HCT116 (cell line): Measurements from ENCODE around the gene KRT15. TPM values are rescaled to one million over a fixed set of nuclear protein-coding genes. Genes with fewer than 3 reads are reported as not detected.

Experiments
- ATAC-seq: fragments of 200-7000 bp; cut with Tn5 transposase; 2 replicates; pipeline ENCODE4 v1.9.1; 2020; ENCODE audit warnings: mild to moderate bottlenecking, moderate library complexity
- BruUV-seq: library from RNA; stranded (reverse); fragments of 400-500 nt; replicated peaks from 2 replicates; lab custom pipeline; 2021; lab: Mats Ljungman, UMichigan
- CTCF ChIA-PET: fragments of 300-600 bp; sonication (Branson Sonifier 250); formaldehyde crosslinking; loops from one replicate; lab custom pipeline; 2021; ENCODE audit warnings: antibody characterized with exemption; lab: Charles Lee
- POLR2A ChIA-PET: fragments of 300-600, 350-600 bp; sonication (Branson Sonifier 250); formaldehyde crosslinking; loops from one replicate; lab custom pipeline; 2021; ENCODE audit warnings: antibody characterized with exemption; lab: Charles Lee
- RAD21 ChIA-PET, 2 experiments: fragments of 300-600 bp; sonication (Branson Sonifier 250); formaldehyde crosslinking; loops; one replicate each; lab custom pipeline; 2023; ENCODE audit warnings: low total read pairs in 2 of 2; ENCODE audit not compliant: uncharacterized antibody in 2 of 2, unreplicated experiment in 2 of 2, low non-redundant PET in 1 of 2; lab: Charles Lee
- DNase-seq: peaks from one replicate; pipeline ENCODE4 v3.0.0-alpha.2; 2010; ENCODE audit warnings: low read depth, low spot score
- H2AFZ ChIP-seq: fragments of 200-600 bp; shearing (Covaris generic), sonication (generic); 2 replicates; pipeline ENCODE4 v1.6.1; 2017; ENCODE audit warnings: low read depth, mixed run types, mixed read lengths, antibody characterized with exemption, low read length; ENCODE audit not compliant: poor library complexity, severe bottlenecking
- H3K27ac ChIP-seq: 2 replicates; pipeline ENCODE4 v1.5.1; 2012; ENCODE audit warnings: low read depth, low read length
- H3K27me3 ChIP-seq: fragments of 200-600 bp; sonication (generic); 2 replicates; pipeline ENCODE4 v1.6.1; 2016; ENCODE audit warnings: mixed run types, low read length, mixed read lengths; ENCODE audit not compliant: insufficient read depth
- H3K36me3 ChIP-seq, 2 experiments: fragments of 200-500 bp in 1 of 2; fragments of 200-600 bp in 1 of 2; sonication (Bioruptor generic) in 1 of 2; sonication (generic) in 1 of 2; 2 replicates each; pipeline versions ENCODE4 v1.5.1 to v1.6.1; 2014 to 2016; ENCODE audit warnings: low read length in 2 of 2, inconsistent platforms in 1 of 2, mixed read lengths in 1 of 2, mixed run types in 1 of 2; ENCODE audit not compliant: insufficient read depth in 2 of 2, control insufficient read depth in 1 of 2
- H3K4me1 ChIP-seq, 2 experiments: fragments of 200-600 bp in 1 of 2; sonication (generic) in 1 of 2; 2 replicates each; pipeline versions ENCODE4 v1.5.1 to v1.6.1; 2012 to 2017; ENCODE audit warnings: low read length in 2 of 2, inconsistent platforms in 1 of 2, mild to moderate bottlenecking in 1 of 2, mixed read lengths in 1 of 2, mixed run types in 1 of 2, moderate library complexity in 1 of 2; ENCODE audit not compliant: insufficient read depth in 2 of 2, control insufficient read depth in 1 of 2
- H3K4me2 ChIP-seq: fragments of 200-600 bp; sonication (generic); 2 replicates; pipeline ENCODE4 v1.6.1; 2017; ENCODE audit warnings: mixed run types, low read length, mixed read lengths
- H3K4me3 ChIP-seq, 2 experiments: fragments of 200-600 bp in 1 of 2; sonication (generic) in 1 of 2; replicated peaks in 1 of 2; 2 replicates each; pipeline ENCODE4 v1.5.1; 2011 to 2016; ENCODE audit warnings: low read length in 2 of 2, control low read depth in 1 of 2, low read depth in 1 of 2, mild to moderate bottlenecking in 1 of 2, mixed read lengths in 1 of 2, mixed run types in 1 of 2
- H3K79me2 ChIP-seq: fragments of 200-600 bp; sonication (generic); 2 replicates; pipeline ENCODE4 v1.6.1; 2017; ENCODE audit warnings: mild to moderate bottlenecking, mixed run types, low read length, moderate library complexity, mixed read lengths; ENCODE audit not compliant: insufficient read depth
- H3K9ac ChIP-seq: fragments of 200-600 bp; sonication (generic); 2 replicates; pipeline ENCODE4 v1.6.1; 2016; ENCODE audit warnings: low read length, mixed read lengths
- H3K9me2 ChIP-seq: fragments of 200-600 bp; sonication (generic), shearing (Covaris generic); 2 replicates; pipeline ENCODE4 v1.6.1; 2017; ENCODE audit warnings: mixed run types, mild to moderate bottlenecking, moderate library complexity; ENCODE audit not compliant: insufficient read depth
- H3K9me3 ChIP-seq, 2 experiments: fragments of 200-500 bp in 1 of 2; fragments of 200-600 bp in 1 of 2; sonication (Bioruptor generic) in 1 of 2; sonication (generic) in 1 of 2; 2 replicates each; pipeline ENCODE4 v1.6.1; 2014 to 2017; ENCODE audit warnings: low read length in 2 of 2, mixed read lengths in 2 of 2, inconsistent platforms in 1 of 2, low read depth in 1 of 2, mild to moderate bottlenecking in 1 of 2, mixed run types in 1 of 2, moderate library complexity in 1 of 2; ENCODE audit not compliant: control insufficient read depth in 1 of 2, insufficient read depth in 1 of 2
- H4K20me1 ChIP-seq: fragments of 200-600 bp; sonication (generic), shearing (Covaris generic); 2 replicates; pipeline ENCODE4 v1.6.1; 2017; ENCODE audit warnings: mixed run types, mild to moderate bottlenecking, moderate library complexity; ENCODE audit not compliant: insufficient read depth
- ATF3 ChIP-seq: IDR thresholded peaks from 2 replicates; pipeline ENCODE4 v1.6.1; 2012
- CBX3 ChIP-seq: IDR thresholded peaks from 2 replicates; pipeline ENCODE4 v1.6.1; 2012; ENCODE audit warnings: low read depth
- EGR1 ChIP-seq: IDR thresholded peaks from 2 replicates; pipeline ENCODE4 v1.6.1; 2012; ENCODE audit warnings: low read depth
- EZH2phosphoT487 ChIP-seq: fragments of 200-600 bp; IDR thresholded peaks from 2 replicates; pipeline ENCODE4 v1.6.1; 2018; ENCODE audit warnings: antibody characterized with exemption, borderline replicate concordance
- FOSL1 ChIP-seq: IDR thresholded peaks from 2 replicates; pipeline ENCODE4 v1.6.1; 2012; ENCODE audit warnings: low read depth
- MAX ChIP-seq: IDR thresholded peaks from 2 replicates; pipeline ENCODE4 v1.6.1; 2012
- POLR2A ChIP-seq: IDR thresholded peaks from 2 replicates; pipeline ENCODE4 v1.7.0; 2011; ENCODE audit warnings: borderline replicate concordance; ENCODE audit not compliant: insufficient read depth, insufficient read length; ENCODE audit errors: extremely low read depth
- POLR2AphosphoS5 ChIP-seq: IDR thresholded peaks from 2 replicates; pipeline ENCODE4 v1.6.1; 2011; ENCODE audit warnings: mild to moderate bottlenecking, low read depth, low read length, moderate library complexity
- REST ChIP-seq: IDR thresholded peaks from 2 replicates; pipeline ENCODE4 v1.6.1; 2012; ENCODE audit warnings: low read depth
- SP1 ChIP-seq: IDR thresholded peaks from 2 replicates; pipeline ENCODE4 v1.6.1; 2012; ENCODE audit warnings: low read depth
- SRF ChIP-seq: IDR thresholded peaks from 2 replicates; pipeline ENCODE4 v1.6.1; 2012; ENCODE audit warnings: low read depth
- TCF7L2 ChIP-seq: IDR thresholded peaks from 2 replicates; pipeline ENCODE4 v1.7.0; 2011; ENCODE audit warnings: borderline replicate concordance, inconsistent platforms; ENCODE audit not compliant: insufficient read depth, insufficient read length; ENCODE audit errors: extremely low read depth
- YY1 ChIP-seq: IDR thresholded peaks from 2 replicates; pipeline ENCODE4 v1.6.1; 2011; ENCODE audit warnings: low read length, low read depth, moderate library complexity, mild to moderate bottlenecking; ENCODE audit not compliant: insufficient replicate concordance; ENCODE audit errors: extremely low read depth
- ZFX ChIP-seq: fragments of 450-650 bp; IDR thresholded peaks from 2 replicates; pipeline ENCODE4 v1.6.1; 2017
- intact Hi-C: fragments of 100-400 bp; cut with micrococcal nuclease; formaldehyde crosslinking; loops from 2 replicates; pipeline ENCODE4 v1.10.0; 2022
- total RNA-seq: library from RNA; stranded (reverse); gene quantifications from one replicate; pipeline ENCODE4 v1.2.1, GENCODE V29; 2021; ENCODE audit not compliant: unreplicated experiment

The KRT15 gene
- total RNA-seq, 1 experiment from 2014 or later, result 37.1 TPM

DNA sequence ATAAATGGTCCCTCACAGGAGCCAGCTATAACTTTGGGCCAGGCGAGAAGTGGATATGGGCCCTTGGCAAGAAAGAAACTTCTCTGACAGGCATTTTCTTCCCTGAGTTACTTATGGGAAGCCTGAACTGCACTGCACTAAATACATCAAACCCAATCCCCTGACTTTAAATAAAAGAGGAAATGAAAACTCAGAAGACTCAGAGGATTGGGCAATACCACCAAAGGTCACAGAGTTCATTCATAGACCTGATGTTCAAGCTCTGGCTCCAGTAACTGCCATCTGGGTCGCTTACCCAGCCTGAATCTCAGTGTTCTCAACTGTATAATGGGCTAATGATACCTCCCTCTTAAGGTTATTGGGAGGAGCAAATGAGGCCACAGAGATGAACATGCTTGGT is 38.6 kb downstream of the KRT15 start:
- POLR2A ChIA-PET, result no interaction called here
- no TSS peak for BruUV-seq
- Histone ChIP-seq H4K20me1 (no peaks in the 10 kb centered on the region), H3K9me2 (no peaks in the 10 kb centered on the region), H3K27me3 (no peaks in the 10 kb centered on the region), H3K9me3 (no peaks in the 10 kb centered on the region), H3K36me3 (no peaks in the 10 kb centered on the region), H3K4me3 (no peak overlapping the region), H3K4me2 (no peak overlapping the region), H3K9ac (no peak overlapping the region), H3K79me2 (no peaks in the 10 kb centered on the region), H3K27ac (no peak overlapping the region), H3K4me1 (no peaks in the 10 kb centered on the region; a peak in 1 of 4 replicates), H2AFZ (no peak overlapping the region)
- ATAC-seq (no peak), DNase-seq (no peak)
- TF ChIP-seq ZFX, result no peak
- no peak for TF ChIP-seq TCF7L2
- TF ChIP-seq MAX, result no peak
- no peak for TF ChIP-seq CBX3
- no peak for TF ChIP-seq FOSL1
- TF ChIP-seq ATF3, result no peak
- no peak for TF ChIP-seq REST
- TF ChIP-seq YY1, result no peak
- TF ChIP-seq SP1, result no peak
- no peak for TF ChIP-seq POLR2A
- no peak for TF ChIP-seq EZH2phosphoT487
- TF ChIP-seq SRF, result no peak
- TF ChIP-seq POLR2AphosphoS5, result no peak
- no peak for TF ChIP-seq EGR1
- RAD21 ChIA-PET, result no interaction called here
- intact Hi-C loops, result no loop called here
- CTCF ChIA-PET, result interaction anchor here (1.1 kb wide), 1 partner anchor 15 kb away, joined by 3 read pairs; no protein-coding TSS in a partner anchor
